ENCODE data around the gene HYAL3. TPM values are rescaled to one million over a fixed set of nuclear protein-coding genes. Genes with fewer than 3 reads are reported as not detected.
A peak's percentile ranks its signal among the peaks of the same experiment; 100 is the strongest.

The HYAL3 gene
- total and polyA plus RNA-seq, 2 of the 13 experiments (the other 11 are each of a cell fraction or from before 2014, with no cell fraction given): 5.5 to 10.4 TPM

DNA sequence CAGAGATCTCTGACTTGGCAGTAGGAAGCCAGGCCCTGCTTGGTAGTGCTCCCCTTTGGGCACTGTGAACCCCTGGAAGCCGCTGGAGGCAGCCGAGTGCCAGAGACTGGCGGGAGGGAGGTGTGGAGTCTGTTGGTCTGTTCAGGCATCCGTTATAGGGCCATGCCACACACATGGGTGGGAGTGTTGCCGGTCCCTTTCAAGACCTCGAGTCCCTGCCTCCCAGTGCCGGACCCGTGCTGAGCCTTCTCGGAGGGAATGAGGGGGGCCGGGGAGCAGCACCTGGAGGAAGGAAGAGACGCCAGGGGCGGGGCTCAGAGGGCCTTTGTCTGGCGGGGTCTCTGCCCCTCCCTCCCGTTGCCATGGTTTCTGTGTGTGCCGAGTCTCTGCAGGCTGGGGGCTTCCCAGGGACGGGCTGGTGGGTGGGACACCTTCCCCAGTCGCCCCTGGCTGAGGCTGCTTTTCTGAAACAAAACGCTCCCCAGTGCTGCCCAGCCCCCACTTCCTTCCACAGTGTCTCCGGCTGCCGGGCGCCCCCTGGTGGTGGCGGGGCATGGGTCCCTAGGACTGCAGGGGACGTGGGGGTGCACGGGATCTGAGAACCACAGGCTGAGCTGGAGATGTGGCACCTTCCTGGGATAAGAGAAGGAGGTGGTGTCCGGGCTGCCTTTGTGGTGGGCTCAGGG, 53.2 kb downstream of the HYAL3 start (continued):
- TF ChIP-seq ZNF18 (CRISPR knock-in tag; IDR thresholded peaks at IDR 0.05; ENCODE audit: insufficient replicate concordance) (no peak), HNRNPUL1 (IDR thresholded peaks at IDR 0.05; ENCODE audit: low read depth, low read length) (no peak), ZNF616 (CRISPR knock-in tag; IDR thresholded peaks at IDR 0.05; ENCODE audit: low read depth) (no peak), TOE1 (CRISPR knock-in tag; IDR thresholded peaks at IDR 0.05) (no peak), SRSF9 (IDR thresholded peaks at IDR 0.05; ENCODE audit: borderline replicate concordance, insufficient read depth, low read depth, low read length, poor library complexity, severe bottlenecking) (no peak), PRDM10 (CRISPR knock-in tag; IDR thresholded peaks at IDR 0.05; ENCODE audit: low read depth) (peak; percentile 75), KLF9 (CRISPR knock-in tag; IDR thresholded peaks at IDR 0.05; ENCODE audit: low read depth) (no peak), PITX1 (CRISPR knock-in tag; IDR thresholded peaks at IDR 0.05) (peak; percentile 59; the same call in 1 of the 2 replicates), ZHX1 (CRISPR knock-in tag; IDR thresholded peaks at IDR 0.05; ENCODE audit: low read depth) (no peak), MAFG (CRISPR knock-in tag; IDR thresholded peaks at IDR 0.05) (no peak), ZNF337 (CRISPR knock-in tag; IDR thresholded peaks at IDR 0.05; ENCODE audit: borderline replicate concordance, low read depth) (no peak), SOX5 (CRISPR knock-in tag; IDR thresholded peaks at IDR 0.05; ENCODE audit: borderline replicate concordance) (peak; percentile 40; the same call in 1 of the 2 replicates), ZNF326 (CRISPR knock-in tag; IDR thresholded peaks at IDR 0.05; ENCODE audit: borderline replicate concordance) (no peak)
- TF ChIP-seq, protein P1, sequence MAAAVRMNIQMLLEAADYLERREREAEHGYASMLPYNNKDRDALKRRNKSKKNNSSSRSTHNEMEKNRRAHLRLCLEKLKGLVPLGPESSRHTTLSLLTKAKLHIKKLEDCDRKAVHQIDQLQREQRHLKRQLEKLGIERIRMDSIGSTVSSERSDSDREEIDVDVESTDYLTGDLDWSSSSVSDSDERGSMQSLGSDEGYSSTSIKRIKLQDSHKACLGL (CRISPR knock-in tag; IDR thresholded peaks at IDR 0.05): no peak
- TF ChIP-seq, protein P2, sequence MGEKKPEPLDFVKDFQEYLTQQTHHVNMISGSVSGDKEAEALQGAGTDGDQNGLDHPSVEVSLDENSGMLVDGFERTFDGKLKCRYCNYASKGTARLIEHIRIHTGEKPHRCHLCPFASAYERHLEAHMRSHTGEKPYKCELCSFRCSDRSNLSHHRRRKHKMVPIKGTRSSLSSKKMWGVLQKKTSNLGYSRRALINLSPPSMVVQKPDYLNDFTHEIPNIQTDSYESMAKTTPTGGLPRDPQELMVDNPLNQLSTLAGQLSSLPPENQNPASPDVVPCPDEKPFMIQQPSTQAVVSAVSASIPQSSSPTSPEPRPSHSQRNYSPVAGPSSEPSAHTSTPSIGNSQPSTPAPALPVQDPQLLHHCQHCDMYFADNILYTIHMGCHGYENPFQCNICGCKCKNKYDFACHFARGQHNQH (CRISPR knock-in tag; IDR thresholded peaks at IDR 0.05): 0 out of 2 replicates have a peak, but pooled peaks have one; percentile 54
